ENCODE results near the gene FAM149A. TPM values are rescaled to one million over a fixed set of nuclear protein-coding genes. Genes with fewer than 3 reads are reported as not detected.

FAM149A gene
- total RNA-seq, 1 donor from 2014 or later = 0.13 TPM

GRCh38 chr4:186105647-186106321 is 1.3 kb downstream of the FAM149A start:
- no peak for DNase-seq (ENCODE audit: low read depth in 2 of 2)

- no peak for DNase-seq (ENCODE audit: low read depth in 2 of 2)
Measured at GRCh38 chr4:186107947-186108346, 3.4 kb downstream of the FAM149A start.

GRCh38 chr4:186108391-186108790 is 3.9 kb downstream of the FAM149A start:
- DNase-seq (ENCODE audit: low read depth in 2 of 2) = no peak

- DNase-seq (ENCODE audit: low read depth in 2 of 2) = no peak
Measured at GRCh38 chr4:186109245-186109644, 4.7 kb downstream of the FAM149A start.

- DNase-seq (ENCODE audit: low read depth in 2 of 2) = no peak
Measured at GRCh38 chr4:186116697-186117096, 12.2 kb downstream of the FAM149A start.

- no peak for DNase-seq (ENCODE audit: low read depth in 2 of 2)
Measured at GRCh38 chr4:186118582-186118981, 14.1 kb downstream of the FAM149A start.

GRCh38 chr4:186121057-186121456 is 16.6 kb downstream of the FAM149A start:
- DNase-seq (ENCODE audit: low read depth in 2 of 2) = no peak

- no peak for DNase-seq (ENCODE audit: low read depth in 2 of 2)
Measured at GRCh38 chr4:186128842-186129241, 24.3 kb downstream of the FAM149A start.

GRCh38 chr4:186131935-186132334 is 27.4 kb downstream of the FAM149A start:
- DNase-seq (ENCODE audit: low read depth in 2 of 2) = no peak

- peak in 1 of 2 donors; percentile 19 for DNase-seq (ENCODE audit: low read depth in 2 of 2)
Measured at GRCh38 chr4:186132577-186133242, 28.2 kb downstream of the FAM149A start.

GRCh38 chr4:186134257-186134656 is 29.8 kb downstream of the FAM149A start:
- DNase-seq (ENCODE audit: low read depth in 2 of 2) = no peak

- no peak for DNase-seq (ENCODE audit: low read depth in 2 of 2)
Measured at GRCh38 chr4:186134861-186135260, 30.4 kb downstream of the FAM149A start.

- DNase-seq (ENCODE audit: low read depth in 2 of 2) = peak; percentile 16 to 28
Measured at GRCh38 chr4:186137196-186137794, 32.8 kb downstream of the FAM149A start.

- peak in 1 of 2 donors; percentile 18 for DNase-seq (ENCODE audit: low read depth in 2 of 2)
Measured at GRCh38 chr4:186144198-186144945, 39.9 kb downstream of the FAM149A start.

- peak in 1 of 2 donors; percentile 40 for DNase-seq (ENCODE audit: low read depth in 2 of 2)
Measured at GRCh38 chr4:186144946-186145569, 40.6 kb downstream of the FAM149A start.

GRCh38 chr4:186146458-186146857 is 42.0 kb downstream of the FAM149A start:
- DNase-seq (ENCODE audit: low read depth in 2 of 2) = no peak

GRCh38 chr4:186148336-186148975 is 44.0 kb downstream of the FAM149A start:
- DNase-seq (ENCODE audit: low read depth in 2 of 2) = no peak

GRCh38 chr4:186149872-186150271 is 45.4 kb downstream of the FAM149A start:
- DNase-seq (ENCODE audit: low read depth in 2 of 2) = peak in 1 of 2 donors; percentile 29

GRCh38 chr4:186150926-186151325 is 46.4 kb downstream of the FAM149A start:
- no peak for DNase-seq (ENCODE audit: low read depth in 2 of 2)

- no peak for DNase-seq (ENCODE audit: low read depth in 2 of 2)
Measured at GRCh38 chr4:186151499-186151898, 47.0 kb downstream of the FAM149A start.

All from dermis microvascular lymphatic vessel endothelial cell (primary cell).